Fibroblast of lung (primary cell): ENCODE data around the gene RTN4RL2.

ENCODE experiments used
- CTCF ChIP-seq, 2 donors: IDR thresholded peaks in 1 of 2; conservative IDR thresholded peaks in 1 of 2; 1 replicate in 1 of 2; 2 replicates in 1 of 2; pipeline ENCODE4 v1.5.1; 2011 to 2012; ENCODE audit warnings: low read length in 2 of 2, control low read depth in 1 of 2, inconsistent platforms in 1 of 2, low read depth in 1 of 2, mild to moderate bottlenecking in 1 of 2
- EZH2 ChIP-seq: IDR thresholded peaks from 2 replicates; pipeline ENCODE4 v1.5.1; 2012; ENCODE audit warnings: low read length, control low read depth, mild to moderate bottlenecking; ENCODE audit errors: missing control alignments

- no peak for TF ChIP-seq CTCF (conservative IDR thresholded peaks at IDR 0.05 in 1 of 2, IDR thresholded peaks at IDR 0.05 in 1 of 2; ENCODE audit: low read depth in 1 of 2, low read length in 2 of 2)
- TF ChIP-seq EZH2: no peak
Observed at GRCh38 chr11:57481315-57481714, 21.0 kb downstream of the RTN4RL2 start.
